Measurements from ENCODE around the gene ERBB2. TPM values are rescaled to one million over a fixed set of nuclear protein-coding genes. Genes with fewer than 3 reads are reported as not detected.

The ERBB2 gene
- total RNA-seq, 2 donors from 2014 or later: 110 to 133 TPM

DNA sequence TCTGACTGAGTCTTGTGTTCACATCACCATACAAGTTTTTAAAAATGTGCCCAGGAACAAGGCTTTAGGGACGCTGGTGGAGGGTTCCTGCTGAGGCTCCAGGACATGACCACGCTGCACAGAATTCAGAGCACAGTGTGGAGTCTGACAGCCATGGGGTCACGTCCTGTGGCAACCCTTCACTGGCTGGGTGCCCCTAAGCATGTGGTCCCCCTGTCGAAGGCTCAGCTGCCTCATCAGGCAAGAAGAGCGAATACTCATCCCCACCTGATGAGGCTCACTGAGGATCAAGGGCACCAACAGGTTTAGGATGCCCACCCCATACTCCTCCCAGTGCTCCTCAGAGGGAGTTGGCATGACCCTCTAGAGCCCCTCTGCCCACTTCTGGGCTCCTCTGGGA is 25.7 kb upstream of the ERBB2 start:
- H3K27me3 Mint-ChIP-seq (ENCODE audit: insufficient read depth): peaks cover 24% of the 10 kb centered on the region
- H3K27ac Mint-ChIP-seq: no peak overlapping the region
- peaks cover 12% of the 10 kb centered on the region for H3K36me3 Mint-ChIP-seq (ENCODE audit: low read depth)
- Histone ChIP-seq H3K9ac (ENCODE audit: extremely low read depth, low read length, poor library complexity, severe bottlenecking) (no peak overlapping the region), H3K4me1 (ENCODE audit: control insufficient read depth, insufficient read depth, low read length) (no peaks in the 10 kb centered on the region), H3K9me3 (ENCODE audit: control insufficient read depth, low read length) (no peaks in the 10 kb centered on the region), H3K27me3 (ENCODE audit: control insufficient read depth, insufficient read depth, low read length, poor library complexity, severe bottlenecking) (peaks cover 20% of the 10 kb centered on the region), H3K4me3 (ENCODE audit: low read length) (no peak overlapping the region), H3K36me3 (ENCODE audit: control insufficient read depth, insufficient read depth, low read length) (peaks cover 5% of the 10 kb centered on the region), H3K27ac (ENCODE audit: low read depth, low read length) (no peak overlapping the region)
- TF ChIP-seq, protein P1, sequence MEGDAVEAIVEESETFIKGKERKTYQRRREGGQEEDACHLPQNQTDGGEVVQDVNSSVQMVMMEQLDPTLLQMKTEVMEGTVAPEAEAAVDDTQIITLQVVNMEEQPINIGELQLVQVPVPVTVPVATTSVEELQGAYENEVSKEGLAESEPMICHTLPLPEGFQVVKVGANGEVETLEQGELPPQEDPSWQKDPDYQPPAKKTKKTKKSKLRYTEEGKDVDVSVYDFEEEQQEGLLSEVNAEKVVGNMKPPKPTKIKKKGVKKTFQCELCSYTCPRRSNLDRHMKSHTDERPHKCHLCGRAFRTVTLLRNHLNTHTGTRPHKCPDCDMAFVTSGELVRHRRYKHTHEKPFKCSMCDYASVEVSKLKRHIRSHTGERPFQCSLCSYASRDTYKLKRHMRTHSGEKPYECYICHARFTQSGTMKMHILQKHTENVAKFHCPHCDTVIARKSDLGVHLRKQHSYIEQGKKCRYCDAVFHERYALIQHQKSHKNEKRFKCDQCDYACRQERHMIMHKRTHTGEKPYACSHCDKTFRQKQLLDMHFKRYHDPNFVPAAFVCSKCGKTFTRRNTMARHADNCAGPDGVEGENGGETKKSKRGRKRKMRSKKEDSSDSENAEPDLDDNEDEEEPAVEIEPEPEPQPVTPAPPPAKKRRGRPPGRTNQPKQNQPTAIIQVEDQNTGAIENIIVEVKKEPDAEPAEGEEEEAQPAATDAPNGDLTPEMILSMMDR (conservative IDR thresholded peaks at IDR 0.05): no peak
- no peaks in the 10 kb centered on the region for H3K9me3 Mint-ChIP-seq
- peaks cover 17% of the 10 kb centered on the region for H3K4me1 Mint-ChIP-seq
- H3K4me3 Mint-ChIP-seq: no peak overlapping the region
- WGBS, 2 experiments (ENCODE audit: insufficient coverage in 1 of 2, insufficient read length in 1 of 2): 88 to 95% methylated on average over 4 to 5 of the region's 5 CpGs
- DNase-seq: no peak

DNA sequence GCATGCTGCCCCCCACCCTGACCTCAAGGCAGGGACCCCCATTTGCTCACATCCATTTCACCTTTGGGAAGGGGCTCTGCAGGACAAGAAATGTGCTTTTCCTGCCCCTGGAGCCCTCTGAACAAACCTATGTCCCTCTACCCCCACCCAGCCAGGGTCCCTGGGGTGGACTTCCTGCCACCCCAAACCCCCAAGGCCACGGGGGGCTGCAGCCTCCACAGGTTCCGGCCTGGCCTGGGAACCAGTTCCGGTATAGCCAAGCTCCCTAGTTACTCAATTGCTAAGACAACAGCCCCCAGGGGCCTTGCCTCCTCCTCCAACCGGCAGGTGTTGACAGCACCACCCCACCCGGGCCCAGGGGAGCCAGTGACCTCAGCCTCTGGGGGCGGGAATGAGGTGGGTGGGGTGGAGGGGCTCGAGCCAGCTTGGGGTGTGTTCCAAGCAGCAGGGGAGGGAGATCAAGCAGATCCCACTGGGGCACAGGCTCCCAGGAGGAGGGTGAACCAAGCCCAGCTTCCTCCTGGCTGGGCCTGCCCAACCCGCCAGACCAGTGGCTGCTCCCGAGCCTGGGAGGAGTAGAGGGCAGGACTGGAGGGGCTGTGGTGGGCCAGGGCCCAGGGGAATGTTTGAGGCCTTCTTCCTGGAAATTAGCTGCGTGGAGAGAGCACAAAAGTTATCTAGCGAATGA is 25.0 kb upstream of the ERBB2 start:
- Histone ChIP-seq H3K9ac (ENCODE audit: extremely low read depth, low read length, poor library complexity, severe bottlenecking) (no peak overlapping the region), H3K27me3 (ENCODE audit: control insufficient read depth, insufficient read depth, low read length, poor library complexity, severe bottlenecking) (peaks cover 13% of the 10 kb centered on the region), H3K9me3 (ENCODE audit: control insufficient read depth, low read length) (no peaks in the 10 kb centered on the region), H3K4me1 (ENCODE audit: control insufficient read depth, insufficient read depth, low read length) (no peaks in the 10 kb centered on the region), H3K36me3 (ENCODE audit: control insufficient read depth, insufficient read depth, low read length) (peaks cover 5% of the 10 kb centered on the region), H3K4me3 (ENCODE audit: low read length) (no peak overlapping the region), H3K27ac (ENCODE audit: low read depth, low read length) (no peak overlapping the region)
- Mint-ChIP-seq H3K4me1 (peaks cover 17% of the 10 kb centered on the region), H3K36me3 (ENCODE audit: low read depth) (peaks cover 16% of the 10 kb centered on the region), H3K9me3 (no peaks in the 10 kb centered on the region), H3K27me3 (ENCODE audit: insufficient read depth) (peaks cover 17% of the 10 kb centered on the region), H3K27ac (peak overlapping the region; percentile 80), H3K4me3 (no peak overlapping the region)
- TF ChIP-seq, protein P1 (conservative IDR thresholded peaks at IDR 0.05): no peak
- peak; percentile 86 for DNase-seq
- 75 to 83% methylated on average over 2 to 10 of the region's 11 CpGs for WGBS, 2 experiments (ENCODE audit: insufficient coverage in 1 of 2, insufficient read length in 1 of 2)

DNA sequence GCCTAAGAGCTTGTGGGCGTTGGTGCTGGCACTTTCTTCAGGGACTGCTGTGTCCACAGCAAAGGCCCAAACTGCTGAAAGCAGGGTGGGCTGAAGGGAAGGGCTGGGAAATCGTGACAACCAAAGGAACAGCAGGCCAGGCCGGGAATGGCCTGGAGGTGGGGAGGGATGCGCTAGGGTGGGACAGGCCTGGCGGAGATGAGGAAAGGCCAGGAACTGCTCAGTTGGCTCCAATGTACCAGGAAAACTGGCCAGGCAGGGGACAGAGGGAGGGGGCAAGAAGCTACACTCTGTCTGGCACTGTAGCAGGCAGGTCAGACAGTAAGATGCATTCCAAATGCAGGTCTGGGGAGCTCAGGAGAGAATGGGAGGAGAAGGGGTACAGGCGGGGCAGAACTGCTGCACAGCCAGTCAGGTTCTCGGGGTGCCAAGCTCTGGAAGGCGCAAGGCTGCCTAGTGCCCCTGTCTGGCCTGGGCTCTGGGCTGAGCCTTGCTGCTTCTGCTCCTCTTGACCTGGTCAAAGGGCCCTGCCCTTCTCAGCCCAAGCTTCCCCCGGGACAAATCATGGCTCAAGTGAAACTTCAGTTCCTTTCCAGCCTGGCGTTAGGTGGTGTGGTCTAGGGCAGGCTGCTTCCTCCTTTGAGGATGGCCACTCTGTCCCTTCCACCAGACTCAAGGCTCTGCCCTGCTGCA is 24.3 kb upstream of the ERBB2 start:
- H3K36me3 Mint-ChIP-seq (ENCODE audit: low read depth): peaks cover 23% of the 10 kb centered on the region
- Histone ChIP-seq H3K4me1 (ENCODE audit: control insufficient read depth, insufficient read depth, low read length) (no peaks in the 10 kb centered on the region), H3K36me3 (ENCODE audit: control insufficient read depth, insufficient read depth, low read length) (peaks cover 5% of the 10 kb centered on the region), H3K27ac (ENCODE audit: low read depth, low read length) (no peak overlapping the region), H3K9me3 (ENCODE audit: control insufficient read depth, low read length) (no peaks in the 10 kb centered on the region), H3K4me3 (ENCODE audit: low read length) (no peak overlapping the region), H3K9ac (ENCODE audit: extremely low read depth, low read length, poor library complexity, severe bottlenecking) (no peak overlapping the region), H3K27me3 (ENCODE audit: control insufficient read depth, insufficient read depth, low read length, poor library complexity, severe bottlenecking) (peaks cover 9% of the 10 kb centered on the region)
- peak overlapping the region; percentile 80 for H3K27ac Mint-ChIP-seq
- WGBS, 2 experiments (ENCODE audit: insufficient coverage in 1 of 2, insufficient read length in 1 of 2): 88 to 90% methylated on average over 6 to 10 of the region's 10 CpGs
- TF ChIP-seq, protein P1 (conservative IDR thresholded peaks at IDR 0.05): no peak
- H3K4me3 Mint-ChIP-seq: no peak overlapping the region
- no peaks in the 10 kb centered on the region for H3K9me3 Mint-ChIP-seq
- DNase-seq: no peak
- peaks cover 17% of the 10 kb centered on the region for H3K4me1 Mint-ChIP-seq
- H3K27me3 Mint-ChIP-seq (ENCODE audit: insufficient read depth): peaks cover 10% of the 10 kb centered on the region
